Heart right ventricle (tissue), 16 donors: ENCODE results near the gene SPTBN1. TPM values are rescaled to one million over a fixed set of nuclear protein-coding genes. Genes with fewer than 3 reads are reported as not detected.
A peak's percentile ranks its signal among the peaks of the same experiment; 100 is the strongest.

ENCODE experiments used
- ATAC-seq, 8 donors: fragments of 200-7000 bp; cut with Tn5 transposase; one replicate each; pipeline ENCODE4 v1.9.1; 2020; ENCODE audit warnings: mild to moderate bottlenecking in 8 of 8, moderate library complexity in 8 of 8, moderate number of reproducible peaks in 1 of 8
- DNase-seq, 2 donors: peaks; one replicate each; pipeline ENCODE4 v3.0.0-alpha.2; 2020
- H3K27ac ChIP-seq, 10 donors: fragments of 200-600 bp; sonication (generic) in 2 of 10; one replicate each; pipeline versions ENCODE4 v1.5.0 to v1.8.0; 2020 to 2022; ENCODE audit warnings: mild to moderate bottlenecking in 3 of 10
- H3K27me3 ChIP-seq, 7 donors: fragments of 200-600 bp; one replicate each; pipeline ENCODE4 v1.8.0; 2021 to 2022; ENCODE audit warnings: mild to moderate bottlenecking in 2 of 7
- H3K36me3 ChIP-seq, 9 donors: fragments of 200-600 bp; sonication (generic) in 1 of 9; one replicate each; pipeline versions ENCODE4 v1.5.0 to v1.8.0; 2020 to 2022; ENCODE audit warnings: mild to moderate bottlenecking in 2 of 9
- H3K4me1 ChIP-seq, 9 donors: fragments of 200-600 bp; sonication (generic) in 1 of 9; one replicate each; pipeline versions ENCODE4 v1.5.0 to v1.8.0; 2020 to 2022; ENCODE audit warnings: mild to moderate bottlenecking in 4 of 9
- H3K4me3 ChIP-seq, 10 donors: fragments of 200-600 bp; sonication (generic) in 2 of 10; one replicate each; pipeline versions ENCODE4 v1.5.0 to v1.8.0; 2020 to 2022; ENCODE audit warnings: mild to moderate bottlenecking in 7 of 10, moderate library complexity in 2 of 10
- H3K9me3 ChIP-seq, 11 donors: fragments of 200-600 bp in 10 of 11; sonication (generic) in 2 of 11; one replicate each; pipeline versions ENCODE4 v1.5.0 to v1.8.0; 2013 to 2022; ENCODE audit warnings: mild to moderate bottlenecking in 2 of 11, control low read depth in 1 of 11, moderate library complexity in 1 of 11
- WGBS, 2 donors: extraction: QIAGEN DNeasy Blood & Tissue Kit; methylation state at CpG; one replicate each; pipeline ENCODE4 v1.1.7; 2013; ENCODE audit warnings: inconsistent platforms in 1 of 2; 5-methylcytosine and 5-hydroxymethylcytosine counted together
- intact Hi-C, 10 donors: fragments of 100-400 bp; cut with DNase I; formaldehyde crosslinking; loops; one replicate each; pipeline versions ENCODE4 v1.11.1 to v1.14.2; 2022
- polyA plus RNA-seq, 2 donors: library from polyadenylated mRNA; stranded (reverse); fragments of 200-250 nt; gene quantifications; one replicate each; pipeline ENCODE4 v1.2.3, GENCODE V29; 2013
- total RNA-seq, 10 donors: library from RNA; stranded (reverse); fragmentation: NEBNext Ultra II Directional in 3 of 10; extraction: Animal tissue kit (Norgen Biotek cat#: 25700) in 3 of 10; gene quantifications; one replicate each; pipeline versions ENCODE4 v1.2.1 to v1.2.4, GENCODE V29; 2021 to 2023
- TF ChIP-seq, protein P1 (sequence below), 9 donors: fragments of 200-600 bp; sonication (generic) in 2 of 9; IDR thresholded peaks; one replicate each; pipeline versions ENCODE4 v1.5.0 to v1.8.0; 2021 to 2022; ENCODE audit warnings: antibody characterized with exemption in 9 of 9, mild to moderate bottlenecking in 5 of 9, moderate library complexity in 1 of 9
- donor health status: Arrhythmogenic right ventricular cardiomyopathy.
- donor health status: ischemic (EF 13 %, LVEDD 7.1; RV severe dilation, severe dysfunction).
- donor health status: healthy with polysubstance abuse.
- donor health status: DM: no; HTN: yes; CAD: no.
- donor health status: DM: no; HTN: no; CAD: no.
- donor health status: ischemic (EF 25% LVEDD 6.9; RV normal size, moderate dysfunction).
- donor health status: ischemic (EF 25% LVEDD 5.7; RV mildly dilated, moderate dysfunction).
- donor health status: healthy.
- donor health status: DM: yes; HTN: yes; CAD: no.
- donor health status: Ischemic cardiomyopathy.
- donor health status: ischemic (EF 35%, LVEDD 5.7; RV mildly dilated, moderate dysfunction).
- donor health status: nonischemic (EF 11% LVEDD 7.7; RV severe dilation, severe dysfunction).
- donor health status: DM: yes; HTN: yes; CAD: no.
- donor health status: PGD.
- donor health status: ischemic (EF 29% LVEDD 5.4; RV normal size, mild dysfunction).
- donor health status: nonischemic (EF 23%, LVEDD 6.1; RV moderate dilation, normal function).

SPTBN1 gene
- total and polyA plus RNA-seq, 12 donors = 91.1 to 643 (median 494) TPM

GRCh38 chr2:54434711-54435110 is 21.4 kb upstream of the SPTBN1 start:
- DNase-seq (no peak), ATAC-seq (no peak)
- no peaks in the 10 kb centered on the region for H3K9me3 ChIP-seq
- TF ChIP-seq, protein P1, sequence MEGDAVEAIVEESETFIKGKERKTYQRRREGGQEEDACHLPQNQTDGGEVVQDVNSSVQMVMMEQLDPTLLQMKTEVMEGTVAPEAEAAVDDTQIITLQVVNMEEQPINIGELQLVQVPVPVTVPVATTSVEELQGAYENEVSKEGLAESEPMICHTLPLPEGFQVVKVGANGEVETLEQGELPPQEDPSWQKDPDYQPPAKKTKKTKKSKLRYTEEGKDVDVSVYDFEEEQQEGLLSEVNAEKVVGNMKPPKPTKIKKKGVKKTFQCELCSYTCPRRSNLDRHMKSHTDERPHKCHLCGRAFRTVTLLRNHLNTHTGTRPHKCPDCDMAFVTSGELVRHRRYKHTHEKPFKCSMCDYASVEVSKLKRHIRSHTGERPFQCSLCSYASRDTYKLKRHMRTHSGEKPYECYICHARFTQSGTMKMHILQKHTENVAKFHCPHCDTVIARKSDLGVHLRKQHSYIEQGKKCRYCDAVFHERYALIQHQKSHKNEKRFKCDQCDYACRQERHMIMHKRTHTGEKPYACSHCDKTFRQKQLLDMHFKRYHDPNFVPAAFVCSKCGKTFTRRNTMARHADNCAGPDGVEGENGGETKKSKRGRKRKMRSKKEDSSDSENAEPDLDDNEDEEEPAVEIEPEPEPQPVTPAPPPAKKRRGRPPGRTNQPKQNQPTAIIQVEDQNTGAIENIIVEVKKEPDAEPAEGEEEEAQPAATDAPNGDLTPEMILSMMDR (IDR thresholded peaks at IDR 0.05) = no peak
- peaks cover 25 to 97% (median 78%) of the 10 kb centered on the region in 9 donors for H3K4me1 ChIP-seq
- H3K27me3 ChIP-seq = no peaks in the 10 kb centered on the region
- H3K27ac ChIP-seq = peak overlapping the region in 2 of 10 donors; percentile 58 to 74
- intact Hi-C loops = loop anchor here in 1 of 10 donors (10.0 kb wide), 1 partner anchor 60 kb away; no protein-coding TSS in a partner anchor
- H3K4me3 ChIP-seq = no peak overlapping the region
- 63 to 85% methylated on average over 2 of the region's 2 CpGs for WGBS, 2 donors
- H3K36me3 ChIP-seq = no peaks in the 10 kb centered on the region

GRCh38 chr2:54435325-54436226 is 20.6 kb upstream of the SPTBN1 start:
- intact Hi-C loops = loop anchor here in 1 of 10 donors (10.0 kb wide), 1 partner anchor 61 kb away; no protein-coding TSS in a partner anchor
- Histone ChIP-seq H3K27me3 (no peaks in the 10 kb centered on the region), H3K36me3 (no peaks in the 10 kb centered on the region), H3K27ac (peak overlapping the region in 8 of 10 donors; percentile 1 to 74 (median 54)), H3K9me3 (no peaks in the 10 kb centered on the region), H3K4me1 (peaks cover 20 to 97% (median 77%) of the 10 kb centered on the region in 9 donors), H3K4me3 (no peak overlapping the region)
- DNase-seq = no peak
- TF ChIP-seq, protein P1 (IDR thresholded peaks at IDR 0.05) = no peak
- 32 to 35% methylated on average over 8 of the region's 8 CpGs for WGBS, 2 donors
- peak in 3 of 8 donors; percentile 11 to 15 (median 13) for ATAC-seq

DNA sequence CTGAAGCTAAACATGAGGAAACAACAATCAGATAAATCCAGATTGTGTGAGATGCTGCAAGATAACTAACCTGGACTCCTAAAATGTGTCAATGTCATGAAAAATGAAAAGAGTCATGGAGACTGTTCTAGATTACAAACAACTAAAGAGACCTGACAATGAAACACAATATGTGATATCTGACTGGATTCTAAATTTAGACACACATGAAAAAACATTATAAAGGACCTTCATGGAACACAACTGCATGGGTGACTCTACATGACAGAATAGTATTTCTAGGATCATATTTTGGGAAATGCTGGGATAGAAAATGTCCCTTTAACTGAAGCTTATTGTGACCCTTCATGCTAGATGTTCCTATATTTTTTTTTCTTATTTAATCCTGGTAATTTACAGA is 18.5 kb upstream of the SPTBN1 start:
- Histone ChIP-seq H3K27ac (peak overlapping the region in 5 of 10 donors; percentile 4 to 73 (median 37)), H3K27me3 (no peaks in the 10 kb centered on the region), H3K4me1 (peaks cover 14 to 85% (median 62%) of the 10 kb centered on the region in 9 donors), H3K9me3 (no peaks in the 10 kb centered on the region), H3K36me3 (no peaks in the 10 kb centered on the region), H3K4me3 (no peak overlapping the region)
- ATAC-seq (no peak), DNase-seq (no peak)
- TF ChIP-seq, protein P1 (IDR thresholded peaks at IDR 0.05) = no peak
- intact Hi-C loops = loop anchor here in 1 of 10 donors (10.0 kb wide), 1 partner anchor 63 kb away; no protein-coding TSS in a partner anchor

GRCh38 chr2:54438271-54438670 is 17.9 kb upstream of the SPTBN1 start:
- DNase-seq (peak; percentile 58 to 60), ATAC-seq (peak; percentile 51 to 82 (median 68))
- H3K27me3 ChIP-seq = no peaks in the 10 kb centered on the region
- TF ChIP-seq, protein P1 (IDR thresholded peaks at IDR 0.05) = no peak
- peak overlapping the region in 7 of 10 donors; percentile 4 to 73 (median 37) for H3K27ac ChIP-seq
- peaks cover 13 to 79% (median 59%) of the 10 kb centered on the region in 9 donors for H3K4me1 ChIP-seq
- intact Hi-C loops = loop anchor here in 1 of 10 donors (10.0 kb wide), 1 partner anchor 63 kb away; no protein-coding TSS in a partner anchor
- no peaks in the 10 kb centered on the region for H3K36me3 ChIP-seq
- H3K9me3 ChIP-seq = no peaks in the 10 kb centered on the region
- no peak overlapping the region for H3K4me3 ChIP-seq
- 26 to 42% methylated on average over 7 of the region's 7 CpGs for WGBS, 2 donors
